H9 (cell line): ENCODE data around the gene RGS16. TPM values are rescaled to one million over a fixed set of nuclear protein-coding genes. Genes with fewer than 3 reads are reported as not detected.

Experiments
- DNase-seq: peaks from one replicate; pipeline ENCODE4 v3.0.0-alpha.2; 2017
- H2AFZ ChIP-seq: one replicate; pipeline ENCODE4 v1.6.1; 2013; ENCODE audit warnings: mild to moderate bottlenecking, low read length, control low read depth, moderate library complexity
- H2AK5ac ChIP-seq: 2 replicates; pipeline ENCODE4 v1.6.1; 2013; ENCODE audit warnings: low read length, control low read depth, mixed read lengths; ENCODE audit not compliant: insufficient read length
- H2BK120ac ChIP-seq: one replicate; pipeline ENCODE4 v1.6.1; 2013; ENCODE audit warnings: low read depth, mild to moderate bottlenecking, low read length, control low read depth, inconsistent platforms; ENCODE audit not compliant: poor library complexity, severe bottlenecking
- H2BK12ac ChIP-seq: 2 replicates; pipeline ENCODE4 v1.6.1; 2013; ENCODE audit warnings: low read length, control low read depth, mixed read lengths, low read depth; ENCODE audit not compliant: insufficient read length
- H2BK15ac ChIP-seq: 2 replicates; pipeline ENCODE4 v1.6.1; 2013; ENCODE audit warnings: low read depth, low read length, control low read depth
- H2BK20ac ChIP-seq: one replicate; pipeline ENCODE4 v1.6.1; 2013; ENCODE audit warnings: low read depth, mild to moderate bottlenecking, low read length, control low read depth, inconsistent platforms; ENCODE audit not compliant: poor library complexity, severe bottlenecking
- H2BK5ac ChIP-seq: 2 replicates; pipeline ENCODE4 v1.6.1; 2013; ENCODE audit warnings: low read length, control low read depth, mixed read lengths; ENCODE audit not compliant: insufficient read length
- H3K14ac ChIP-seq: 2 replicates; pipeline ENCODE4 v1.6.1; 2013; ENCODE audit warnings: low read length, control low read depth; ENCODE audit not compliant: insufficient read depth
- H3K18ac ChIP-seq: 2 replicates; pipeline ENCODE4 v1.6.1; 2013; ENCODE audit warnings: low read depth, mild to moderate bottlenecking, mixed read lengths, low read length, control low read depth; ENCODE audit not compliant: insufficient read length
- H3K23ac ChIP-seq: 2 replicates; pipeline ENCODE4 v1.6.1; 2013; ENCODE audit warnings: low read length, control low read depth, mixed read lengths, low read depth; ENCODE audit not compliant: insufficient read length
- H3K23me2 ChIP-seq: 2 replicates; pipeline ENCODE4 v1.6.1; 2013; ENCODE audit warnings: low read depth, mild to moderate bottlenecking, mixed read lengths, low read length, control low read depth; ENCODE audit not compliant: insufficient read length, poor library complexity, severe bottlenecking
- H3K27ac ChIP-seq: 2 replicates; pipeline ENCODE4 v1.5.1; 2013; ENCODE audit warnings: low read length, control low read depth, mixed read lengths, low read depth; ENCODE audit not compliant: insufficient read length
- H3K27me3 ChIP-seq: 2 replicates; pipeline ENCODE4 v1.6.1; 2013; ENCODE audit warnings: low read length, control low read depth, inconsistent platforms; ENCODE audit not compliant: insufficient read depth
- H3K4ac ChIP-seq: 2 replicates; pipeline ENCODE4 v1.6.1; 2013; ENCODE audit warnings: low read depth, mild to moderate bottlenecking, control low read depth, inconsistent platforms, low read length, moderate library complexity
- H3K4me1 ChIP-seq: 2 replicates; pipeline ENCODE4 v1.6.1; 2013; ENCODE audit warnings: low read length, control low read depth, inconsistent platforms; ENCODE audit not compliant: insufficient read depth
- H3K4me2 ChIP-seq: 2 replicates; pipeline ENCODE4 v1.6.1; 2013; ENCODE audit warnings: low read length, control low read depth, mixed read lengths; ENCODE audit not compliant: insufficient read length, insufficient read depth
- H3K56ac ChIP-seq: 2 replicates; pipeline ENCODE4 v1.6.1; 2013; ENCODE audit warnings: low read depth, mild to moderate bottlenecking, mixed read lengths, low read length, control low read depth; ENCODE audit not compliant: insufficient read length
- H3K79me1 ChIP-seq: 2 replicates; pipeline ENCODE4 v1.6.1; 2013; ENCODE audit warnings: low read depth, mild to moderate bottlenecking, moderate library complexity, low read length, control low read depth, inconsistent platforms; ENCODE audit not compliant: insufficient read depth, poor library complexity, severe bottlenecking
- H3K79me2 ChIP-seq: 2 replicates; pipeline ENCODE4 v1.6.1; 2013; ENCODE audit warnings: low read length, control low read depth, inconsistent platforms; ENCODE audit not compliant: insufficient read depth
- H3K9ac ChIP-seq: 2 replicates; pipeline ENCODE4 v1.6.1; 2013; ENCODE audit warnings: low read length, control low read depth, mixed read lengths; ENCODE audit not compliant: insufficient read length; ENCODE audit errors: extremely low read depth
- H3K9me3 ChIP-seq: one replicate; pipeline ENCODE4 v1.6.1; 2013; ENCODE audit warnings: low read depth, low read length, inconsistent platforms; ENCODE audit not compliant: control insufficient read depth
- H3T11ph ChIP-seq: one replicate; pipeline ENCODE4 v1.6.1; 2013; ENCODE audit warnings: mild to moderate bottlenecking, low read length, control low read depth, inconsistent platforms
- H4K20me1 ChIP-seq: one replicate; pipeline ENCODE4 v1.6.1; 2013; ENCODE audit not compliant: control insufficient read depth, insufficient read length, insufficient read depth
- H4K5ac ChIP-seq: 2 replicates; pipeline ENCODE4 v1.6.1; 2013; ENCODE audit warnings: low read depth, mild to moderate bottlenecking, mixed read lengths, low read length, control low read depth; ENCODE audit not compliant: insufficient read length
- H4K8ac ChIP-seq: replicated peaks from 2 replicates; pipeline ENCODE4 v1.6.1; 2013; ENCODE audit warnings: low read length, control low read depth, mixed read lengths, low read depth; ENCODE audit not compliant: insufficient read length
- H4K91ac ChIP-seq: 2 replicates; pipeline ENCODE4 v1.6.1; 2013; ENCODE audit warnings: low read depth, mild to moderate bottlenecking, moderate library complexity, mixed read lengths, low read length, control low read depth; ENCODE audit not compliant: insufficient read length
- H3K27ac Mint-ChIP-seq, 3 experiments: 2 replicates in 2 of 3; 3 replicates in 1 of 3; pipeline ENCODE4 v1.8.0; 2020 to 2021; ENCODE audit warnings: mixed read lengths in 3 of 3, mild to moderate bottlenecking in 1 of 3, moderate library complexity in 1 of 3
- H3K27me3 Mint-ChIP-seq: 2 replicates; pipeline ENCODE4 v1.8.0; 2021; ENCODE audit warnings: low read depth, mild to moderate bottlenecking, moderate library complexity, mixed read lengths
- H3K36me3 Mint-ChIP-seq, 3 experiments: 2 replicates in 2 of 3; 3 replicates in 1 of 3; pipeline ENCODE4 v1.8.0; 2020 to 2021; ENCODE audit warnings: low read depth in 3 of 3, mixed read lengths in 3 of 3; ENCODE audit not compliant: insufficient read depth in 1 of 3
- H3K4me1 Mint-ChIP-seq, 2 experiments: 2 replicates each; pipeline ENCODE4 v1.8.0; 2020; ENCODE audit warnings: mixed read lengths in 2 of 2
- H3K4me3 Mint-ChIP-seq, 2 experiments: 2 replicates in 1 of 2; 3 replicates in 1 of 2; pipeline ENCODE4 v1.8.0; 2020 to 2021; ENCODE audit warnings: mild to moderate bottlenecking in 2 of 2, mixed read lengths in 2 of 2, moderate library complexity in 1 of 2
- H3K9me3 Mint-ChIP-seq, 2 experiments: 2 replicates in 1 of 2; 3 replicates in 1 of 2; pipeline ENCODE4 v1.8.0; 2020; ENCODE audit warnings: mild to moderate bottlenecking in 2 of 2, mixed read lengths in 2 of 2, moderate library complexity in 1 of 2
- WGBS: extraction: QIAGEN DNeasy Blood & Tissue Kit; methylation state at CpG from one replicate; pipeline ENCODE4 v1.1.7; 2013; ENCODE audit warnings: missing lambda C conversion rate, low lambda C conversion rate, mixed read lengths; ENCODE audit not compliant: insufficient read length; ENCODE audit errors: extremely low coverage; 5-methylcytosine and 5-hydroxymethylcytosine counted together
- total RNA-seq: library from RNA; stranded (reverse); gene quantifications from 2 replicates; pipeline ENCODE4 v1.2.1, GENCODE V29; 2021
- TF ChIP-seq, protein P1 (sequence below): fragments of 200-600 bp; sonication (generic); conservative IDR thresholded peaks from 3 replicates; pipeline ENCODE4 v1.8.0; 2021; ENCODE audit warnings: antibody characterized with exemption, mild to moderate bottlenecking

Gene RGS16
- total RNA-seq, 1 experiment from 2014 or later, result 6.9 TPM

DNA sequence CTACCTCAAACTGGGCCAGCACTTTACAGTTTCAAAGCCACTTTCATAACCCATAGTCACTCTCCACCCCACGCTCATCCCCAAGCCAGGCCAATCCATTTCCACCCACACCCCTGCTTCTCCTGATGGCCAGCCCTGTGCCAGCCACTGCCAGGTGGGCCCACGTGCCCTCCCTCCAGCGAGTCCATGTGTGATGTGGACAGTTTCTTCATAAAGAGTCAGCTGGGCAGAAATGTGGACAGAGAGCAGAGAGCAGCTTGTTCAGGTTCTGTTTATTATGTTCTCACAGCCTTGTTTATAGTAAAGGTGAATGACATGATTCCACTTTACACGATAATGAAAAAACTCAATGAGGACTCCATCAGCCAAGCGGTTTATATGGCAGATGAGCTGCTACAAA is 37.4 kb upstream of the RGS16 start:
- H3K4me1 Mint-ChIP-seq, result no peaks in the 10 kb centered on the region; a peak in 2 of 4 replicates
- no CpG with 5 or more reads among the region's 5 CpGs for WGBS
- no peaks in the 10 kb centered on the region for H3K9me3 Mint-ChIP-seq

More for the DNA sequence above, 37.4 kb upstream of the RGS16 start:
- no peak overlapping the region for H2BK20ac ChIP-seq
- no peak overlapping the region for H2AFZ ChIP-seq
- H4K91ac ChIP-seq, result no peak overlapping the region
- no peaks in the 10 kb centered on the region for H3K36me3 Mint-ChIP-seq
- no peak overlapping the region for H3K18ac ChIP-seq
- H4K8ac ChIP-seq, result no peak overlapping the region
- no peaks in the 10 kb centered on the region for H3K79me1 ChIP-seq
- H3K23me2 ChIP-seq, result no peaks in the 10 kb centered on the region
- no peaks in the 10 kb centered on the region; the same call in 1 of the 2 replicates for H3K27me3 Mint-ChIP-seq
- H4K20me1 ChIP-seq, result no peaks in the 10 kb centered on the region
- H2BK5ac ChIP-seq, result no peak overlapping the region
- no peak overlapping the region for H3T11ph ChIP-seq
- H3K27ac Mint-ChIP-seq, result no peak overlapping the region; a peak in 1 of 7 replicates
- H3K9me3 ChIP-seq, result no peaks in the 10 kb centered on the region
- TF ChIP-seq, protein P1, sequence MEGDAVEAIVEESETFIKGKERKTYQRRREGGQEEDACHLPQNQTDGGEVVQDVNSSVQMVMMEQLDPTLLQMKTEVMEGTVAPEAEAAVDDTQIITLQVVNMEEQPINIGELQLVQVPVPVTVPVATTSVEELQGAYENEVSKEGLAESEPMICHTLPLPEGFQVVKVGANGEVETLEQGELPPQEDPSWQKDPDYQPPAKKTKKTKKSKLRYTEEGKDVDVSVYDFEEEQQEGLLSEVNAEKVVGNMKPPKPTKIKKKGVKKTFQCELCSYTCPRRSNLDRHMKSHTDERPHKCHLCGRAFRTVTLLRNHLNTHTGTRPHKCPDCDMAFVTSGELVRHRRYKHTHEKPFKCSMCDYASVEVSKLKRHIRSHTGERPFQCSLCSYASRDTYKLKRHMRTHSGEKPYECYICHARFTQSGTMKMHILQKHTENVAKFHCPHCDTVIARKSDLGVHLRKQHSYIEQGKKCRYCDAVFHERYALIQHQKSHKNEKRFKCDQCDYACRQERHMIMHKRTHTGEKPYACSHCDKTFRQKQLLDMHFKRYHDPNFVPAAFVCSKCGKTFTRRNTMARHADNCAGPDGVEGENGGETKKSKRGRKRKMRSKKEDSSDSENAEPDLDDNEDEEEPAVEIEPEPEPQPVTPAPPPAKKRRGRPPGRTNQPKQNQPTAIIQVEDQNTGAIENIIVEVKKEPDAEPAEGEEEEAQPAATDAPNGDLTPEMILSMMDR, result no peak
- H4K5ac ChIP-seq, result no peak overlapping the region
- no peaks in the 10 kb centered on the region for H3K79me2 ChIP-seq
- H3K27me3 ChIP-seq, result no peaks in the 10 kb centered on the region
- H3K9ac ChIP-seq, result no peak overlapping the region
- no peak overlapping the region for H3K4me2 ChIP-seq
- no peak overlapping the region for H3K4ac ChIP-seq
- no peak overlapping the region for H2BK120ac ChIP-seq
- no peak overlapping the region for H2AK5ac ChIP-seq
- H3K14ac ChIP-seq, result no peak overlapping the region
- no peak overlapping the region for H3K56ac ChIP-seq
- no peak overlapping the region for H3K4me3 Mint-ChIP-seq
- no peak overlapping the region for H2BK15ac ChIP-seq
- H2BK12ac ChIP-seq, result no peak overlapping the region
- no peak overlapping the region for H3K23ac ChIP-seq
- H3K4me1 ChIP-seq, result no peaks in the 10 kb centered on the region
- H3K27ac ChIP-seq, result no peak overlapping the region
- no peak for DNase-seq
